ENCODE data around the gene GALNT7.

Gene GALNT7

DNA sequence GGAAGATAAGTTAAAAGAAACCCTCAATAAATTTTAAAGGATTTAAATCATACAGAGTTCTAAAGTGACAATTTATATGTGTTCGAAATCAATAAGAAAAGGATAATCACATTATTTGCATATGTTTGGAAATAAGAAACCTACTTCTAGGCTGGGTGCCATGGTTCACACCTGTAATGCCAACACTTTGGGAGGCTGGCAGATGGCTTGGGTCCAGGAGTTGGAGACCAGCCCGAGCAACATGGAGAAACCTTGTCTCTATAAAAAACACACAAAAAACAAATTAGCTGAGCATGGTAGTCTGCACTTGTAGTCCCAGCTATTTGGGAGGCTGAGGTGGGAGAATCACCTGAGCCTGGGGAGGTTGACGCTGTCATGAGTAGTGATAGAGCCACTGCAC, 194.1 kb downstream of the GALNT7 start:
- no peak for DNase-seq

DNA sequence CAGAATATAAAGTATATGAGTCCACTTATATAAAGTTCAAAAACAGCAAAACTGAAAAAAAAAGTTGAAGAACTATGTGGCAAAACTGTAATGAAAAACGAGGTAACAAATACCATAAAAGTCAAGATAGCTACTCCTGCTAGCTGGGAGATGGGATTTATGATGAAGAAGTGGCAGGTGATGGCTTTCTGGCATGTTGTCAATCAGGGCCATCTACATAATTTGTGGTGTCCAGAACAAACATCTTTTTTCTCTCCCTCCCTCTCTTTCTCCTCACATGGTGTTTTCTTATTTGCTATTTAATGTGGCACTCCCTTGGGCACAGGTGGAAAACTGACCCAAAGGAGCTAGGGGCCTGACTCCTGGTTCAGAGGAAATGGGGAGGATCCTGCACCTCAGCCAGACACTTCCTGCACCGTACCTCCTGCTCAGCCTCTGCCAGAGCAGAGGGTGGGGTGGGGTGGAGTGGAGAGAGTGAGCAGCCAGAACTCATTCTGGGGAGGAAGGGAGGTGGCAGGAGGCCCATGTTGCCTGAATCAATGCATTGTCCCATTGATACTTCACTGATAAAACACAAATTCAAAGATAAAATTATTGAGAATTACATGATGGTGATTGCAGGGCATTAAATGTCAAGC, 196.9 kb downstream of the GALNT7 start:
- DNase-seq = no peak

DNA sequence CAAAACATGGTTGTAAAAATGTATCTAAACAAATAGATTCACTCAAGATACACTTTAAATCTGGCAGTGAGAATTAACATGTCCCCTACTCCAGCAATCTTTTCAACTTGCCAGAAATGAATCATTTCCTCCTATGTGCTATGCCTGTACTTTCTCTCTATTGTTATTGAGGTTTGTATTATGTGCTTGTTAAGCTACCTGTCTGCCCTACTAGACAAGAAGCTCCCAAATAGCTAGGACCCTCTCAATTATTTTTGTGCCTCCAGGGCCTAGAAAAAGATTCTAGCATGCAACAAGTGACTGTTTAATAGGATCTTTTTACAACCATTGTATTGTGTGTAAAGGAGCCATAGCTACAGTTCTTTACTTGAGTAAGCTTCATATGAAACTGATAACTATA, 198.7 kb downstream of the GALNT7 start:
- DNase-seq = no peak

DNA sequence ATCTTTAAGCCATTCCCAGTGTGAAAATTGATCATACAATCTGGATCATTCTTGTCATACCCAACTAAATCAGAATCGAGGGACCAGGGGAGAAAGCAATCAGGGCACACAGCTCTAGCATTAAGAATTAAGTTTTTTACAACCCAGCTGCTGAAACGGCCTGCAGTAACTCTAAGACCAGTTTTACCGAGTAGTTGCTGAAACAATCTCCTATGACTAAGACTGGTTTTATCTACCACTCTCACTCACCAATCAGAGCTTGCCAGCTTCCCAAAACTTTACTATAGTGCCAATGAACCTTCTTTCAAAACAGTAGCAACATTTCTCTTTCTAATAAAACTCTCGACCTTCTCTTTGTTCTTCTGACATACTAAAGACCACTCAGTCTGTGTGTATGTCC, 199.3 kb downstream of the GALNT7 start:
- DNase-seq = no peak

DNA sequence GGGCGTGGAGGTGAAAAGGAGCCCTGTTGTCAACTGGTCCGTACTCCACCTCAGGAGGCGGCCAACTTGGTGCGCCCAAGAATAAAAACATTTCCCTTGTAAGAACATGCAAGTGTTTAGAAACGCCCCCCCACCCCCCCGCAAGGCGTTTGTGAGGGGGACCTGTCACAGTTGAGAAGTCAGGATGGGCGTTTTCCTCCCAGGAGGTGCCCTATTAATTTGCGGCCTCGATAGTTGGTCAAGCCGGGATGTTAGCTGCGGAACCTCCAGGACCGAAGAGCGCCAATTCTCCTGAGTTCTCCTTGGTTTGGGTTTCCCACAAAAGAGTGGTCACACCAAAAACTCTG, 201.5 kb downstream of the GALNT7 start:
- no peak for DNase-seq

DNA sequence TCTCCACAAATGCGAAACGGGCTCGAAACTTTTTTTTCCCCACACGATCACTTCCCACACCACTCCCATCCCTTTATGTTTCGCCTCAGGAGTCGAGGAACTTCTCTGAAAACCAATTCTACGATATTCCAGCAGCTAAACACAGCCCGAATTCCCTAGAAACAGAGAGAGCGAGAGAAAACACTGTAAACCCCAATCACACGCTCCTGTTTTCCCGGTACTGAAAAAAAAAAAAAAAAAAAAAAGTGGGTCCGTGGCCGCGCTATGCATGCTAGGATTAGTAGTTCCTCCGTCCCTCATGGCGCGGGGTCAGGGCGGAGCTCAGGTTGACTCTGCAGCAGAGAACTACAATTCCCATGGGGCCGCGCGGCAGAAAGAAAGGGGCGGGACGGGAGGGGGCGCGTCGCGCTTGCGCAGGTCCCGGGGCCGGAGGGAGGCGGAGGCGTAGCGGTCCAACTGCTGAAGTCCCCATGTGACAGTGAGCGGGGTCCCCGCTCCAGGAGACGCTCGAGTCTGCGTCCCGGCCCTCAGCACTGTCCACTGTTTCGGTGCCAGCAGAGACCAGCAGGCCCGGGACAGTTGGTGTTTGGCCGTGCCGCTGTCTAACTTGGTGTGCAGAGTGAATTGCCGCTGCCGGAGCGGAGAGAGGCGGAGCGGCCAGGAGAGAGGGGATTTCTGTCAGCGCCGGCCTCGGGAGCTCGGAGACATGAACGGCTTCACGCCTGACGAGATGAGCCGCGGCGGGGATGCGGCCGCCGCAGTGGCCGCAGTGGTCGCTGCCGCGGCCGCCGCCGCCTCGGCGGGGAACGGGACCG, 202.1 kb downstream of the GALNT7 start, which contains the start of gene SAP30:
Gene SAP30, plus strand, starts transcription at position 478 of the 815 bp plus-strand sequence. Its CDS starts 229 bp downstream, at position 707.
- peak; percentile 92 for DNase-seq

DNA sequence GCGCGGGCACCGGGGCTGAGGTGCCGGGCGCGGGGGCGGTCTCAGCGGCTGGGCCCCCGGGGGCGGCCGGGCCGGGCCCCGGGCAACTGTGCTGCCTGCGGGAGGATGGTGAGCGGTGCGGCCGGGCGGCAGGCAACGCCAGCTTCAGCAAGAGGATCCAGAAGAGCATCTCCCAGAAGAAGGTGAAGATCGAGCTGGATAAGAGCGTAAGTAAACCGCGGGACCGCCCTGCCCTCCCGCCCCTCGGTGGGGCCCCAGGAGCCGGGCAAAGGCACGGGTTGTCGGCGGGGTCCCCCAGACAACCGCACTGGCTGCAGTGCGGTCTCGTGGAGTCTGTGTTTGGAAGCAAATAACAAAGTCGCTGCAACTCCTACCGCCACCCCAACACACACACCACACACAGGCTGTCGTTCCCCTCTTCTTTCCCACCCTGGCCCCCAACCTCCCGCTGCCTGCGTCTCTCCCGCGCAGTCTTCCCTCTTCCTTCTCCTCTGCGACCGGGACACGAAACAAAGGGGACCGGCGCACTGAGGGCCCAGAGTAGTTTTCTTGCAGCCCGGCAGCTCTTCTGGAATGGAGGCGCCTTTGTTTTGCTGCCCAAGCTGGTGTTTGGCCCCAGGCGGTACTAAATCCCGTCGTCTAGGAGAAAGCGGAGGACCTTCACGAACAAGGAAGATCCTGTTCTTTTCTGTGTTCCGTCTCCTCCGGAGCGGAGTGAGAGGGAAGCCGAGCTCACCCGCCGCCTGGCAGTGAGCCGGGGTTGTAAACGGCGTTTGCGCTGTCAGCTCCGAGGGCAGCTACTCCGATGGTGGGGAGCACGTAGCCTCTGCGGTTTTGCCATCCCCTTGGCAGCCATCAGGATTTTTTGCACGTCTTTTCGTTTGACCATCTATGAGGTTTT, 202.9 kb downstream of the GALNT7 start:
- DNase-seq = peak; percentile 50

Measured in central memory CD4-positive, alpha-beta T cell (primary cell).